Measurements from ENCODE around the gene SEC24C. TPM values are rescaled to one million over a fixed set of nuclear protein-coding genes. Genes with fewer than 3 reads are reported as not detected.
"Not testable (repeated sequence)": the region's sequence is repeated elsewhere in the genome, so short reads cannot be mapped to it uniquely, and the experiment has no call there.

SEC24C gene, protein sequence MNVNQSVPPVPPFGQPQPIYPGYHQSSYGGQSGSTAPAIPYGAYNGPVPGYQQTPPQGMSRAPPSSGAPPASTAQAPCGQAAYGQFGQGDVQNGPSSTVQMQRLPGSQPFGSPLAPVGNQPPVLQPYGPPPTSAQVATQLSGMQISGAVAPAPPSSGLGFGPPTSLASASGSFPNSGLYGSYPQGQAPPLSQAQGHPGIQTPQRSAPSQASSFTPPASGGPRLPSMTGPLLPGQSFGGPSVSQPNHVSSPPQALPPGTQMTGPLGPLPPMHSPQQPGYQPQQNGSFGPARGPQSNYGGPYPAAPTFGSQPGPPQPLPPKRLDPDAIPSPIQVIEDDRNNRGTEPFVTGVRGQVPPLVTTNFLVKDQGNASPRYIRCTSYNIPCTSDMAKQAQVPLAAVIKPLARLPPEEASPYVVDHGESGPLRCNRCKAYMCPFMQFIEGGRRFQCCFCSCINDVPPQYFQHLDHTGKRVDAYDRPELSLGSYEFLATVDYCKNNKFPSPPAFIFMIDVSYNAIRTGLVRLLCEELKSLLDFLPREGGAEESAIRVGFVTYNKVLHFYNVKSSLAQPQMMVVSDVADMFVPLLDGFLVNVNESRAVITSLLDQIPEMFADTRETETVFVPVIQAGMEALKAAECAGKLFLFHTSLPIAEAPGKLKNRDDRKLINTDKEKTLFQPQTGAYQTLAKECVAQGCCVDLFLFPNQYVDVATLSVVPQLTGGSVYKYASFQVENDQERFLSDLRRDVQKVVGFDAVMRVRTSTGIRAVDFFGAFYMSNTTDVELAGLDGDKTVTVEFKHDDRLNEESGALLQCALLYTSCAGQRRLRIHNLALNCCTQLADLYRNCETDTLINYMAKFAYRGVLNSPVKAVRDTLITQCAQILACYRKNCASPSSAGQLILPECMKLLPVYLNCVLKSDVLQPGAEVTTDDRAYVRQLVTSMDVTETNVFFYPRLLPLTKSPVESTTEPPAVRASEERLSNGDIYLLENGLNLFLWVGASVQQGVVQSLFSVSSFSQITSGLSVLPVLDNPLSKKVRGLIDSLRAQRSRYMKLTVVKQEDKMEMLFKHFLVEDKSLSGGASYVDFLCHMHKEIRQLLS
- total RNA-seq, result 65.7 TPM

DNA sequence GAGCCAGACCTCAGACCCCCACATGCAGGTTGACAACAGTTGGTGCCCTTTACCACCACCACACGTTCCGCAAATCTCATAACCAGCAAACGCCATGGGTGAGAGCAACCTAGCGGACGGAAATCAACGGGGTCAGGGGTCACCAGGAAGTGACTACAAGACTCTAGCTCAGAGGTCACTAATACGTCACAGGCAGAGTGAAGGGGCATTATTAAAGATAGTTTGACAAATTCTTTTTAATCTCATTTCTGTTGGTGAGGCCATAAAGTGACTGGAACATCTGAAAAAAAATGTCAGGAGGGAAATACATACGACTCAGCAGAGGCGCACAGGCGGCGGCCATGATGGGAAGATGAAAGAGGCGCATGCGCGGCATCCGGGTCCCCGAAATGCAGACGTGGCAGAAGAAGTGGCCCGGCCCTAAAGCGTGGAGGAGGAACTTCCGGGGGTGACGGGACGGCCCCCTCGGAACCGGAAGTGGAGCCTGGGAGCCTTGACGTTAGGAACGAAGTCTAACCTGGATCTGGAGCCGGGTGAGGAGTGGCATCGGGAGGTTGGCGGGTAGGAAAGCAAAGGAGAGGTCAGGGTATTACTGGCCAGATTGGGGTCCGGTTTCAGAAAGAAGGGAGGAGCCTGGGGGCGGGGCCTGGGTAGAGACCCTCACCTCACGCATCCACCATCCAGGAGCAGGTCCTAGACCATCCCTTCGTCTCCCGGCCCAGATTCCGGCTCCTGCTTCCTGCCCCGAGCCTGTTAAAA is at the start of gene SEC24C:
SEC24C (plus strand) TSS at position 468 of the 759 bp plus-strand sequence. CDS start 2,461 bp downstream, outside the sequence.
- peak; percentile 93 to 97 (median 97) for DNase-seq (ENCODE audit: low read depth in 2 of 3, low spot score in 2 of 3)

DNA sequence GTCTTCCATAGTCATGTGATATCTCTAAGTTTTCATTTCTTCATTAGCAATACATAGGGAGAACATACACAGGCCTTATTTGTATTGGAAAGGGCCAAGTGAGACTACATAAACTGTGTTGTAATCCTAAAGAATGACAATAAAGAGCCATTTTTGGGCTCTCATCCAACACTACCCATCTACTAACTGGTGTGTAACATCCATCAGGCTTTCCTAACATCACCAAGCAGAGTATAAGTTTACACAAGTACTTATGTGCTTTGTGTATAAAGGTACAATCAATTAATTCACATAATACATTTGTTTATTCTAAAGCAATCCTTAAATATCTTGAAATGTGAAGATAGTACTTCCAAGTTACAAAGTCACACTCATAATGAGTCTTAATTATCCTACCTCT is 48.9 kb upstream of the SEC24C start:
- DNase-seq (ENCODE audit: low read depth in 2 of 3, low spot score in 2 of 3), result not testable (repeated sequence)

DNA sequence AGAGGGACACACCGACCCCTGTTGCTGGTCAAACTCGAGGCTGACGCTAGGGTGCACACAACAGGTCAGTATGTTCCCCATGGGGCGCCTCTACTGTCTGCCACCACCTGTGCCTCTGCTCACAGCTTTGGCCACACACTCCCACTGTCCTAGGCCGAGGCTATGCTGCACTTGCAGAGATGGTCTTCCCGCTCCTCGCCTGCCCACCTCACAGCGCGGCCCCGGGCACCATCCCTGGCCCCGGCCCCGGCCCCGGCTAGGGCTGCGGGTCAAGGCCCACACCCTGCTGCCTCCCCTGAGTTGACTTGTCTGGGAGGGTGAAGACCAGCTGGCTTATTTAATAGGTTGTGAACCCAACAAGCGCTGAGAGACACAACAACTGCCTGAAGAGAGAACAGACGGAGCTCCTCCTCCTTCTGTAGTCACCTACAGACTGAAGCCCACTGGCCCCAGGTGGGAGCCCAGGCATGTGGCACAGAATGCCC is 46.5 kb upstream of the SEC24C start, which contains the start of gene AGAP5:
AGAP5 (minus strand) TSS at position 435 of the 485 bp plus-strand sequence; CDS start at position 81, 354 bp downstream.
- DNase-seq (ENCODE audit: low read depth in 2 of 3, low spot score in 2 of 3), result not testable (repeated sequence)

DNA sequence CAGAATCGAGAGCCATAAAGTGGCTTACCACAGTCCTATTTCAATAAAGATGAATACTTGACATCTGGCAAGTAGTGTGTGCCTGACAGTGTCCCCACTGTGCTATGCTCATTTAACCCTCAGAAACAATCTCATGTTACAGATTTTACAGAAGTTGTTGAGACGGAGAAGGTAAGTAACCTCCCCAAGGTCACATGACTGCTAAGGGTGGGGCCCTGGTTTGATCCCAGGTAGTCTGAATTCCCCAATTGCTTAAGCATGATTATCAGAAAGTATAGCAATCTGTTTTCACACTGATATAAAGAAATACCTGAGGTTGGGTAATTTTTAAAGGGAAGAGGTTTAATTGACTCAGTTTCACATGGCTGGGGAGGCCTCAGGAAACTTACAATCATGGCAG is 45.4 kb upstream of the SEC24C start:
- DNase-seq (ENCODE audit: low read depth in 2 of 3, low spot score in 2 of 3), result not testable (repeated sequence)

DNA sequence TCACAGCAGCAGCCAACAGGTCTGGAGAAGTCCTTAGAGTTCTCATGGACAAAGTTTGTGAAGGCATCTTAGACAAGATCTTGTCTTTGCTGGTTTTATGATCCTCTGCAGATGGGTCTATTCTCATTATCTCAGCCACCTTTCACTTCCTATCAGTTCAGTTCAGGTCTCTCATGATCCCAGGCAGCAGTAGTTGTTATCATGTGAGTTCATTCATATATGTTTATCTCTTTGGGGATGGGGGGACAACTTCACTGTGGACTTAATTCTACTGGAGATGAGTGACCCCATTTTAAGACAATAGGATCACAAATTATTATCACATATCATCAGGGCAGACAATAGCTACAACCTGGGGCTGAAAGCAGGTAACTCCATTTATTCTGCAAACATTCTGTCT is 40.2 kb upstream of the SEC24C start:
- DNase-seq (ENCODE audit: low read depth in 2 of 3, low spot score in 2 of 3), result not testable (repeated sequence)

DNA sequence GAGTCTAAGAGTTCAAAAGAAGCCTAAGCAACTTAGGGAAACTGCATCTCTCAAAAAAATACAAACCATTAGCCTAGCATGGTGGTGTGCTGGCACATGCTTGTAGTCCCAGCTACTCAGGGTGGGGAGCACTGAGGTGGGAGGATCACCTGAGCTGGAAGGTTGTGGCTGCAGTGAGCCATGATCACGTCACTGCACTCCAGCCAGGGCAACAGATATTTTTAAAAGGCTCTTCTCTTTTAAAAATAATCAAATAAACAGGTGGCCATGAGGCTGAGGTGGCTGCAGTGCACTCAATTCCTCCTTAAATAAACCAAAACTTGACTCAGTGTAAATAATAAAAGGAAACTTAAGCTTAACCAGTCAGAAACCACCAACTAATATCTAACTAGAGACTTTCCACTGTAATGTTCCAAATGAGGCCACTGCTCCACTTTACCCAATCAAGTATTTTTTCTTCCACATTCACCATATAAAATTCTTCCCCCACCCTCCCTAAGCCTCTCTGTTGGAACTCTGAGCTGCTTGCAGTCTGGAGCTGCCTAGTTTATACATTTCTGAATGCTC is 38.6 kb upstream of the SEC24C start:
- DNase-seq (ENCODE audit: low read depth in 2 of 3, low spot score in 2 of 3), result not testable (repeated sequence)

DNA sequence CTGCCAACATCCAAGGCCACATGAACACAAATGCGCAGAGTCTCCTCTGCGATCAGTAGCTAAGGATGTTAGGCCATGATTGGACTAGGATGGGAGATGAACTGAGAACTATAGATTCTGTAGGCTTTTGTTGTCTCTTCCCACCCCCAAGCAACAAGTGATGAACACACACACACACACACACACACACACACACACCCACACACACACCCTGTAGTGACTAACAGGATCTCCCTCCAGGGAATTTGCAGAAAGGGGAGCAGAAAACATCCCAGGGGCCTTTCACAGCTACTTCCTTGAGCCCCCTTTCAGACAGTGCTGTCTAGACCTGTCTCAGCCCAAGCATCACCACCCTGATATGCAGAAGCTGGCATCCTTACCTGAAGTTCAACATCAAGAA is 37.7 kb upstream of the SEC24C start:
- not testable (repeated sequence) for DNase-seq (ENCODE audit: low read depth in 2 of 3, low spot score in 2 of 3)

DNA sequence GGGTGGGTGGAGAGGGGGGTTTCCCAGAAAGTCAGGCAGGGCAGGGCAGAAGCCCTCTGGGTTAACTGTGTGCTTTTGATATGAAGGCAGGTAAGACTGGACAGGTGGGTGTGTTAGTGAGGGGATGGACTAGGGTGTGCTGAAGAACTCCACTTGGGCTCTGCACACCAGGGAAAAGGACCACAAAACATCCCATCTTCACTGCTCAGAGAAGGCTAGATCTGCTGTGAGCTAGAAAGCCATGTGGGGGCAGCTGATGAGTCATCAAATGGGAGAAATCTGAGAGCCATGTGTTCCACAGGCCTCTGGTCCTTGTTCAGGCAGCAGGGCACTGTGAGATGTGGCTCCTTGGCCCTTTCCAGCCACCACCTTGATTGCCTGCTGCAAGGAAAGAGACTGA is 36.5 kb upstream of the SEC24C start:
- not testable (repeated sequence) for DNase-seq (ENCODE audit: low read depth in 2 of 3, low spot score in 2 of 3)

DNA sequence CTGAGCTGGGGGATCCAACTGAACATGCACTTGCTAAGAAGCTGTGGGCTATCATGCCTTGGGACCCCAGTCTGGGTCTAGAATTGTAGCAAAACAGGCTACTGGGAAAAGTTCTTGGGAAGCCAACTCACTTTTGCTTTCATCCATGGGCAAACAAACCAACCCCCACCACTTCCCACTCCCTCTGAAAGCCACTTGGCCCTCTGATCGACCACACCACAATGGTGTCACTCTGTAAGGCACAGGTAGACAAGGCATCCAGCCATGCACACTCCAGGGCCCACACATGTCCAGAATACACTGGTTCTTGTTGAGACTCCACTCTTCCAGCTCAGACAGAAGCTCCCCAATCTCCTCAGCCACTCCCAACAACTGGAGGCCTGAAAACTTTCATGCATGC is 36.0 kb upstream of the SEC24C start:
- not testable (repeated sequence) for DNase-seq (ENCODE audit: low read depth in 2 of 3, low spot score in 2 of 3)

DNA sequence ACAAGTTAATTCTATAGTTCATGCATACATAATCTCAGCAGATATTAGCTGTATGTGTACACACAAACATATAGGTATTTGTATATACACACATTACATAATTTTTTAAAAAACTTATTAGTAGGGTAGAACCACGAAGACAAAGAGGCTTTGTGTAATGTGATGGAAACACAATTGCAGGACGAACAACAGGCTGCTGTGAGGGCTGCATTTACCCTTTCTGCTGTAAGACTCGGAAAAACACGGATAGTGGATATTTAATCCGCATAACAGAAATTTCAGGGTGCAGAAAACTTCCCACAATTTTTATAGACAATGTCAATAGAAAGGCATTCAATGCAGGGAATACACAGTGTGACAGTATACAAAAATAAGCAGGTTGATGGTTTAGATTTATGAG is 32.5 kb upstream of the SEC24C start:
- DNase-seq (ENCODE audit: low read depth in 2 of 3, low spot score in 2 of 3), result not testable (repeated sequence)

DNA sequence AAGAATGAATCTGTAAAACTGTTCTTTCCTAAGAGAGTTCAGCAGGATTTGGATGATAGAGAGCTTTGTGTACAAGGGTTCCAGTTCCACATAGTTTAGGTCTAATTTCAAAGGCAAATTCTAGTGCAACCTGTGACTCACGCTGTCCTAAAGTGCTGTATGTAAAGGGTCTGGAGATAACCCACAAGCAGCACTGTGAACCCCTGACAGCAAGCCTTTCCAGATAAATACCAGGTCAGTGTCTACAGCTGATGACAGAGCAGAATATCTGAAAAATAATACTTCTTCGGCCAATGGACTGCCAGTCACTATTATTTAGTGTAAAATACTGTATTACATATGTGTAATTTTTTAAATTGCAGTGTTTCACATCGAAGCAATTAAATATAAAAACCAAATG is 30.3 kb upstream of the SEC24C start:
- DNase-seq (ENCODE audit: low read depth in 2 of 3, low spot score in 2 of 3), result not testable (repeated sequence)

DNA sequence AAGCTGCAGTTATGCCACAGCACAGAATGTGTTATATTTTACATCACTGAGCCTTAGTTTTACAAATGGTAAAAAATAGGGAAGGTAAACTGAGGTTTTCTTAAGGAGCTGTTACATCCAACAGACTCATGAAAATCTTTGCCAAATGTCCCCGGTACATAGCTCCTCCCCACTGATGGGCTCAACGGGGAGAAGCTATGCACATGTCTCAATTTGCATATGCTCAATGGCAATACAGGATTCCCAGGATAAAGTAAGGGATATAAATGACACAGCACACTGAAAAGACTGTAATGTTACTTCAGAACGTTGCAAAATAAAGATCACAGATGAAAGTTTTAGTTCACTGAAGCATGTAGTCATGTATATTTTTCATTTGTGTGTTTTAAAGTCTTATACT is 29.7 kb upstream of the SEC24C start:
- not testable (repeated sequence) for DNase-seq (ENCODE audit: low read depth in 2 of 3, low spot score in 2 of 3)

DNA sequence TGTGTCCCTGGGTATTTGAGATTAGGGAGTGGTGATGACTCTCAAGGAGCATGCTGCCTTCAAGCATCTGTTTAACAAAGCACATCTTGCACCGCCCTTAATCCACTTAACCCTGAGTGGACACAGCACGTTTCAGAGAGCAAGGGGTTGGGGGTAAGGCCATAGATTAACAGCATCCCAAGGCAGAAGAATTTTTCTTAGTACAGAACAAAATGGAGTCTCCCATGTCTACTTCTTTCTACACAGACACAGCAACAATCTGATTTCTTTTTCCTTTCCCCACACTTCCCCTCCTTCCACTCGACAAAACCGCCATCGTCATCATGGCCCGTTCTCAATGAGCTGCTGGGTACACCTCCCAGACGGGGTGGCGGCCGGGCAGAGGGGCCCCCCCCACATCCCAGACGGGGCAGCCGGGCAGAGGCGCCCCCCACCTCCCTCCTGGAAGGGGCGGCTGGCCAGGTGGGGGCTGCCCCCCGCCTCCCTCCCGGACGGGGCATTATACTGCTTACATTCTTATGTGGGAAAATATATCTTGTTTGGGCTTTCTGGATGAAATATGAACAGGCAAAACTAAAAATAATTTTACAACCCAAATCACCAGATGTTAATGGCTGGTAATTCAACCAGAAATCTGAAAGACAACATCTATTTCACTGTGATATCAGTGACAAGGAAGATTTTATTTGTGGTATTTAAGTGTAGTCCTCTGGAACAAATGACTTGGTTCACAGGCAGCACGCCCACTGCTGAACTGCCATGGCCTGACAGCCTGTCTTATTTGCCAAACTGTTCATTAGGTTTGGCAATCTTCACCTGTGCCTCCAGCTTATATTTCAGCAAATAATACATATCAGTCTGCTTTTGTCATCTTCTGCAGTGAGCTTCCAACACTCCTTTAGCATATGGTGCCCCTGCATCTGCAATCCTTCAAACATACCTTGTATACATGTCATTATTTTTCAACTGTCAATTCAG is 28.7 kb upstream of the SEC24C start:
- DNase-seq (ENCODE audit: low read depth in 2 of 3, low spot score in 2 of 3), result not testable (repeated sequence)

DNA sequence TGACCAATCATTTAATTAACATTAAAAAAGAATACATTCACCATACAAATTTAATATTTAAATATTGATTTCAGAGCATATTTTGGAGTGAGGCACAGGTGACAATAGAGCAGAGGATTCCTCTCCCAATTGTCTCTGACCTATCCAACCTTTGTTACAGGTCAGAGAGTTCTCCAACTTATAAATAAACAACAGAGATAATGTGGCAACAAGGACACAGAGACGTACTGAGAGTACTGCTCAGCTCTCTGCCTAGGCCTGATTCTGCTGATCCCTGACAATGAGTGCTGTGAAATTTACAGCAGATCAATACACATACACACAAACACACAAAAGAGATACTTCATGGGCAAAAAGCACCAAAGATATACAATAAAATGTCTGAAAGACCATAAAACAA is 27.9 kb upstream of the SEC24C start:
- no peak for DNase-seq (ENCODE audit: low read depth in 2 of 3, low spot score in 2 of 3)

DNA sequence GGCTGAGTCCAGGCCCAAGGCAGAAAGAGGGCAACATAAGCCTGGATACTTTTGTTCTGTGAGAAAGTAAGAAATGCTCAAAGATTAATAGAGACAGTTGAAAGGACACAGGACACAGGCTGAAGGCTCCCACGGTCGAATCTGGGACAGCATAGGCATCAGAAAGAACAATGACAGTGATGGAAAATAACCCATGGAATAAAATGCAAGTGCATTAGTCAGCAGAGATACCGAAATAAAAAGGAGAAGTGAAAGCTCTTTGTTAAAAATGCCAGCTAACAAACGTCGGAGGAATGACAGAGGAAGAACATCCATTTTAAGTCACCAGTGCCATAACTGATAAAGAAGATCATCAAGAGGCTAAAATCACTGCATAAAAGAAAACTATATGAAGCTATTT is 26.6 kb upstream of the SEC24C start:
- DNase-seq (ENCODE audit: low read depth in 2 of 3, low spot score in 2 of 3), result peak in 2 of 3 donors; percentile 34 to 70

DNA sequence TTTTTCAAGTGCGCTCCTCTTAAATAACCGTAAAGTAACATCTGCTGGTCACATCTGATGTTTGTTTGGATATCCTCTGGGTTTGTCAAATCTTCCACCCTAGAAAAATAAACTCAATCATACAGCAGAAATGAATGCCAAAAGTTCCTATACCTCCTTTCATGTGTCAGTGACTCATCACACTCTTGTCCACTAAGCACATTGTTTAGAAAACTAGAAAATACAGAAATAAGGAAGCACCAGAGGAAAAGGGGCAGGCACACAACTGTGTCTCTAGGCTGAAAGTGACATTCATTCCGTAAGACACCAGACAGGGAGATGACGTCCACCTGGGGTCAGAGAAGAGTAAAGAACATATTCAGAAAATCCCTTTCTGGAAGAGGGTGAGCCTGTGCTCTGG is 23.6 kb upstream of the SEC24C start:
- DNase-seq (ENCODE audit: low read depth in 2 of 3, low spot score in 2 of 3), result not testable (repeated sequence)

DNA sequence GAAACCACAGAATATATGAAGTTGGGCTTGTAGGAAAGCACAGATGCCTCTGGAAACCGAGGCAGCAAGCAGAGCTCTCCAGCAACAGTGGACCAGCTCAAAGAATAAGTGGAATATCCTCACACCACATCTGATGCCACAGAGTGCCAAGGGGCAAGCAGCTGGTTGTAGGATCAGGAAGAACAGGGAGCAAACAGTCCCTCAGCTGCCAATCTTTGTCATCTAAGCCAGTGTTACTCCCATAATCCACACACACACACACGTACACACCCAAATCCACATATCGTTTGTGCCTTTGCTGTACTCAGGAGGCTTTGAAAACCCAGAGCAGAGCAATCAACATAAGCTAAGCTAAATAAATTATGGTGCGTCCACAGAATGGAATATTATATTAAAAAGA is 20.7 kb upstream of the SEC24C start:
- DNase-seq (ENCODE audit: low read depth in 2 of 3, low spot score in 2 of 3), result no peak

DNA sequence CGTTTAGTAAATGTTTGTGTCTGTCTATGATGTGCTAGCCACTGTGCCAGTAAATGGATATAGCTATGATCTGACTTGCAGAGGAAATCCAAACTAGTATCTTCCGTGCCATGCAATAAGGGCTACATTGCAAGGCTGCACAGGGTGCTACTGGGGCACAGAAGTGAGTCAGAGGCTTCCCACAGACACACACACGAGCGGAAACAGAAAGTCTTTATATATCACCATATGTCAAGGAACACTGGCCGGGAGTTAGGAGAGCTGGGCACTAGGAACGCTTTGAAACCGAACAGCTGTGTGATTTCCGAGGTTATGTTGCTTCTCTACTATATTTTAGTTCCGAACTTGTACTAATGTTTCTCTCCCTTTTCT is 14.4 kb upstream of the SEC24C start:
- DNase-seq (ENCODE audit: low read depth in 2 of 3, low spot score in 2 of 3), result peak in 1 of 3 donors; percentile 48

All from hematopoietic multipotent progenitor cell (in vitro differentiated cells).